Neural cell (in vitro differentiated cells): Measurements from ENCODE around the gene SHROOM2. TPM values are rescaled to one million over a fixed set of nuclear protein-coding genes. Genes with fewer than 3 reads are reported as not detected.

Source experiments
- H2AFZ ChIP-seq: fragments of 200-600, 300-800 bp; sonication (generic), shearing (Covaris generic); 2 replicates; pipeline ENCODE4 v1.6.0; 2014; ENCODE audit warnings: low read depth, mild to moderate bottlenecking, antibody characterized with exemption, low read length, moderate library complexity
- H3F3A ChIP-seq: fragments of 200-600 bp; shearing (Covaris generic); 2 replicates; pipeline ENCODE4 v1.6.1; 2016; ENCODE audit warnings: mild to moderate bottlenecking, moderate library complexity, mixed read lengths, antibody characterized with exemption, low read length; ENCODE audit not compliant: insufficient read depth, poor library complexity, severe bottlenecking
- H3K27ac ChIP-seq: fragments of 200-600, 300-800 bp; sonication (generic), shearing (Covaris generic); 2 replicates; pipeline ENCODE4 v1.5.1; 2014; ENCODE audit warnings: mild to moderate bottlenecking, low read length, moderate library complexity
- H3K27me3 ChIP-seq: fragments of 300-800, 200-600 bp; sonication (generic), shearing (Covaris generic); 2 replicates; pipeline ENCODE4 v1.6.0; 2014; ENCODE audit warnings: mild to moderate bottlenecking, low read depth, low read length, moderate library complexity; ENCODE audit not compliant: insufficient read depth
- H3K36me3 ChIP-seq: fragments of 300-800, 200-600 bp; sonication (generic), shearing (Covaris generic); 2 replicates; pipeline ENCODE4 v1.5.1; 2014; ENCODE audit warnings: mild to moderate bottlenecking, antibody characterized with exemption, low read length, moderate library complexity; ENCODE audit not compliant: insufficient read depth
- H3K4me2 ChIP-seq: fragments of 300-800, 200-600 bp; sonication (generic), shearing (Covaris generic); 2 replicates; pipeline ENCODE4 v1.6.0; 2014; ENCODE audit warnings: mild to moderate bottlenecking, low read length
- H3K4me3 ChIP-seq: fragments of 300-800, 200-600 bp; sonication (generic), shearing (Covaris generic); 2 replicates; pipeline ENCODE4 v1.5.1; 2014; ENCODE audit warnings: mild to moderate bottlenecking, low read length, moderate library complexity
- H3K79me2 ChIP-seq: fragments of 200-600 bp; shearing (Covaris generic); replicated peaks from 2 replicates; pipeline ENCODE4 v1.6.0; 2014; ENCODE audit warnings: mild to moderate bottlenecking, low read length, moderate library complexity; ENCODE audit not compliant: insufficient read depth
- H3K9ac ChIP-seq: fragments of 300-800, 200-600 bp; sonication (generic), shearing (Covaris generic); 2 replicates; pipeline ENCODE4 v1.6.1; 2016; ENCODE audit warnings: mild to moderate bottlenecking, low read length, mixed read lengths
- H3K9me2 ChIP-seq: fragments of 200-600 bp; shearing (Covaris generic); 2 replicates; pipeline ENCODE4 v1.6.1; 2016; ENCODE audit warnings: mild to moderate bottlenecking, low read length, mixed read lengths; ENCODE audit not compliant: insufficient read depth
- H3K9me3 ChIP-seq: fragments of 200-600, 300-800 bp; sonication (generic), shearing (Covaris generic); 2 replicates; pipeline ENCODE4 v1.6.1; 2016; ENCODE audit warnings: mild to moderate bottlenecking, mixed run types, low read length, moderate library complexity, mixed read lengths
- H4K20me1 ChIP-seq: fragments of 200-600 bp; shearing (Covaris generic); 2 replicates; pipeline ENCODE4 v1.6.1; 2016; ENCODE audit warnings: mild to moderate bottlenecking, mixed run types; ENCODE audit not compliant: insufficient read depth
- CTCF ChIP-seq: fragments of 450-650 bp; IDR thresholded peaks from 2 replicates; pipeline ENCODE4 v1.5.1; 2014; ENCODE audit warnings: antibody characterized with exemption, mild to moderate bottlenecking, moderate library complexity; ENCODE audit not compliant: poor library complexity, severe bottlenecking
- EP300 ChIP-seq: fragments of 450-650 bp; conservative IDR thresholded peaks from 2 replicates; pipeline ENCODE4 v1.6.1; 2014; ENCODE audit warnings: antibody characterized with exemption, mild to moderate bottlenecking, moderate library complexity; ENCODE audit not compliant: poor library complexity, severe bottlenecking
- EZH2 ChIP-seq: fragments of 200-600, 300-800 bp; shearing (Covaris generic), sonication (generic); IDR thresholded peaks from 2 replicates; pipeline ENCODE4 v1.6.1; 2014; ENCODE audit warnings: antibody characterized with exemption, low read length, borderline replicate concordance, mild to moderate bottlenecking; ENCODE audit not compliant: insufficient read depth, poor library complexity, severe bottlenecking
- MXI1 ChIP-seq: fragments of 450-650 bp; conservative IDR thresholded peaks from 2 replicates; pipeline ENCODE4 v1.6.1; 2014; ENCODE audit warnings: antibody characterized with exemption, mild to moderate bottlenecking; ENCODE audit not compliant: poor library complexity, severe bottlenecking
- POLR2AphosphoS5 ChIP-seq: IDR thresholded peaks from 2 replicates; pipeline ENCODE4 v1.6.1; 2012
- RAD21 ChIP-seq: fragments of 450-650 bp; conservative IDR thresholded peaks from 2 replicates; pipeline ENCODE4 v1.6.1; 2014; ENCODE audit warnings: antibody characterized with exemption, mild to moderate bottlenecking, moderate library complexity
- SMC3 ChIP-seq: fragments of 450-650 bp; conservative IDR thresholded peaks from 2 replicates; pipeline ENCODE4 v1.6.1; 2014; ENCODE audit warnings: antibody characterized with exemption, mild to moderate bottlenecking, moderate library complexity; ENCODE audit not compliant: poor library complexity
- TAF1 ChIP-seq: IDR thresholded peaks from 2 replicates; pipeline ENCODE4 v1.6.1; 2012; ENCODE audit warnings: low read depth
- polyA plus RNA-seq: library from polyadenylated mRNA; depleted of rRNA; stranded (reverse); fragments of >200 nt; gene quantifications from 2 replicates; pipeline ENCODE4 v1.2.3, GENCODE V29; 2014
- TF ChIP-seq, protein P1 (sequence below): IDR thresholded peaks from 2 replicates; pipeline ENCODE4 v1.6.1; 2012; ENCODE audit warnings: borderline replicate concordance

The SHROOM2 gene
- polyA plus RNA-seq, 1 donor from 2014 or later, result 9.2 TPM

- no peak overlapping the region for H3K4me2 ChIP-seq
- no peaks in the 10 kb centered on the region for H3K9me2 ChIP-seq
- TF ChIP-seq MXI1 (no peak), EP300 (no peak), RAD21 (no peak), CTCF (no peak), TAF1 (no peak), POLR2AphosphoS5 (no peak), SMC3 (no peak), EZH2 (no peak)
- TF ChIP-seq, protein P1, sequence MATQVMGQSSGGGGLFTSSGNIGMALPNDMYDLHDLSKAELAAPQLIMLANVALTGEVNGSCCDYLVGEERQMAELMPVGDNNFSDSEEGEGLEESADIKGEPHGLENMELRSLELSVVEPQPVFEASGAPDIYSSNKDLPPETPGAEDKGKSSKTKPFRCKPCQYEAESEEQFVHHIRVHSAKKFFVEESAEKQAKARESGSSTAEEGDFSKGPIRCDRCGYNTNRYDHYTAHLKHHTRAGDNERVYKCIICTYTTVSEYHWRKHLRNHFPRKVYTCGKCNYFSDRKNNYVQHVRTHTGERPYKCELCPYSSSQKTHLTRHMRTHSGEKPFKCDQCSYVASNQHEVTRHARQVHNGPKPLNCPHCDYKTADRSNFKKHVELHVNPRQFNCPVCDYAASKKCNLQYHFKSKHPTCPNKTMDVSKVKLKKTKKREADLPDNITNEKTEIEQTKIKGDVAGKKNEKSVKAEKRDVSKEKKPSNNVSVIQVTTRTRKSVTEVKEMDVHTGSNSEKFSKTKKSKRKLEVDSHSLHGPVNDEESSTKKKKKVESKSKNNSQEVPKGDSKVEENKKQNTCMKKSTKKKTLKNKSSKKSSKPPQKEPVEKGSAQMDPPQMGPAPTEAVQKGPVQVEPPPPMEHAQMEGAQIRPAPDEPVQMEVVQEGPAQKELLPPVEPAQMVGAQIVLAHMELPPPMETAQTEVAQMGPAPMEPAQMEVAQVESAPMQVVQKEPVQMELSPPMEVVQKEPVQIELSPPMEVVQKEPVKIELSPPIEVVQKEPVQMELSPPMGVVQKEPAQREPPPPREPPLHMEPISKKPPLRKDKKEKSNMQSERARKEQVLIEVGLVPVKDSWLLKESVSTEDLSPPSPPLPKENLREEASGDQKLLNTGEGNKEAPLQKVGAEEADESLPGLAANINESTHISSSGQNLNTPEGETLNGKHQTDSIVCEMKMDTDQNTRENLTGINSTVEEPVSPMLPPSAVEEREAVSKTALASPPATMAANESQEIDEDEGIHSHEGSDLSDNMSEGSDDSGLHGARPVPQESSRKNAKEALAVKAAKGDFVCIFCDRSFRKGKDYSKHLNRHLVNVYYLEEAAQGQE, result no peak
- no peak overlapping the region for H3K27ac ChIP-seq
- H3K36me3 ChIP-seq, result no peaks in the 10 kb centered on the region
- H3F3A ChIP-seq, result no peaks in the 10 kb centered on the region
- no peak overlapping the region for H3K4me3 ChIP-seq
- H3K27me3 ChIP-seq, result no peaks in the 10 kb centered on the region
- no peak overlapping the region for H3K9ac ChIP-seq
- H3K79me2 ChIP-seq, result no peaks in the 10 kb centered on the region
- H4K20me1 ChIP-seq, result no peaks in the 10 kb centered on the region
- no peak overlapping the region for H2AFZ ChIP-seq
- no peaks in the 10 kb centered on the region for H3K9me3 ChIP-seq
Measured at GRCh38 chrX:9788911-9789310, 2.7 kb downstream of the SHROOM2 start.

DNA sequence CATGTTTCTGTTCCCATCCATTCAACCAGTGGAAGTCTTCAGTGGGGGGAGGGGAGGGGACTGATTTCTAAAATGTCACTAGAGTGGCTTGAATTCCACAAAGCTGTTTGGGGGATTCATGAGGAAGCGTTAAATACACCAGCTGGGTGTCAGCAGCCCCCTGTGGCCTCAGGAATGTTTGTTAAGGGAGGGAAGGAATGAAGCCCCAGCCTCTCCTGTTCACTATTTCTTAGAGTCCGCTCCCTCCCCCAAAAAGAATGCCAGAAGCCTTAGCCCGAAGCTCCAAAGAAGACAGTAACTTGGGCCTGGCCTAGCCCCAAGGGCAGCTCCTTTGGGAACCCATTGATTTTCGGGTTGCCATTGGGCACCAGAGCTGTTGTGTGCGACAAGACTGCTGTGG is 3.3 kb downstream of the SHROOM2 start:
- Histone ChIP-seq H3K9me2 (no peaks in the 10 kb centered on the region), H3K36me3 (no peaks in the 10 kb centered on the region), H2AFZ (no peak overlapping the region), H3K27ac (no peak overlapping the region), H3K4me2 (no peak overlapping the region), H3F3A (no peaks in the 10 kb centered on the region), H4K20me1 (no peaks in the 10 kb centered on the region), H3K79me2 (no peaks in the 10 kb centered on the region), H3K27me3 (no peaks in the 10 kb centered on the region), H3K4me3 (no peak overlapping the region), H3K9me3 (no peaks in the 10 kb centered on the region), H3K9ac (no peak overlapping the region)
- TF ChIP-seq, protein P1, result no peak
- TF ChIP-seq EP300 (no peak), POLR2AphosphoS5 (no peak), CTCF (no peak)
